PFSK-1 (cell line): ENCODE results near the gene YTHDC1.

Experiments used
- POLR2AphosphoS5 ChIP-seq: IDR thresholded peaks from 2 replicates; pipeline ENCODE4 v1.6.1; 2012; ENCODE audit warnings: low read depth, mild to moderate bottlenecking, control low read depth, low read length, moderate library complexity
- SIN3A ChIP-seq: IDR thresholded peaks from 2 replicates; pipeline ENCODE4 v1.6.1; 2012; ENCODE audit warnings: mild to moderate bottlenecking, low read length, moderate library complexity, borderline replicate concordance; ENCODE audit not compliant: insufficient read depth
- TAF1 ChIP-seq: IDR thresholded peaks from 2 replicates; pipeline ENCODE4 v1.6.1; 2012; ENCODE audit warnings: low read length, control low read depth, borderline replicate concordance; ENCODE audit not compliant: insufficient read depth
- TF ChIP-seq, protein P1 (sequence below), 2 experiments: IDR thresholded peaks; 2 replicates each; pipeline versions ENCODE4 v1.6.1 to v1.8.0; 2011 to 2012; ENCODE audit warnings: low read depth in 2 of 2, low read length in 2 of 2, control low read depth in 1 of 2, inconsistent platforms in 1 of 2, mild to moderate bottlenecking in 1 of 2, moderate library complexity in 1 of 2; ENCODE audit not compliant: insufficient read depth in 1 of 2

GRCh38 chr4:68373513-68373912 is 23.6 kb upstream of the YTHDC1 start:
- TF ChIP-seq, protein P1, sequence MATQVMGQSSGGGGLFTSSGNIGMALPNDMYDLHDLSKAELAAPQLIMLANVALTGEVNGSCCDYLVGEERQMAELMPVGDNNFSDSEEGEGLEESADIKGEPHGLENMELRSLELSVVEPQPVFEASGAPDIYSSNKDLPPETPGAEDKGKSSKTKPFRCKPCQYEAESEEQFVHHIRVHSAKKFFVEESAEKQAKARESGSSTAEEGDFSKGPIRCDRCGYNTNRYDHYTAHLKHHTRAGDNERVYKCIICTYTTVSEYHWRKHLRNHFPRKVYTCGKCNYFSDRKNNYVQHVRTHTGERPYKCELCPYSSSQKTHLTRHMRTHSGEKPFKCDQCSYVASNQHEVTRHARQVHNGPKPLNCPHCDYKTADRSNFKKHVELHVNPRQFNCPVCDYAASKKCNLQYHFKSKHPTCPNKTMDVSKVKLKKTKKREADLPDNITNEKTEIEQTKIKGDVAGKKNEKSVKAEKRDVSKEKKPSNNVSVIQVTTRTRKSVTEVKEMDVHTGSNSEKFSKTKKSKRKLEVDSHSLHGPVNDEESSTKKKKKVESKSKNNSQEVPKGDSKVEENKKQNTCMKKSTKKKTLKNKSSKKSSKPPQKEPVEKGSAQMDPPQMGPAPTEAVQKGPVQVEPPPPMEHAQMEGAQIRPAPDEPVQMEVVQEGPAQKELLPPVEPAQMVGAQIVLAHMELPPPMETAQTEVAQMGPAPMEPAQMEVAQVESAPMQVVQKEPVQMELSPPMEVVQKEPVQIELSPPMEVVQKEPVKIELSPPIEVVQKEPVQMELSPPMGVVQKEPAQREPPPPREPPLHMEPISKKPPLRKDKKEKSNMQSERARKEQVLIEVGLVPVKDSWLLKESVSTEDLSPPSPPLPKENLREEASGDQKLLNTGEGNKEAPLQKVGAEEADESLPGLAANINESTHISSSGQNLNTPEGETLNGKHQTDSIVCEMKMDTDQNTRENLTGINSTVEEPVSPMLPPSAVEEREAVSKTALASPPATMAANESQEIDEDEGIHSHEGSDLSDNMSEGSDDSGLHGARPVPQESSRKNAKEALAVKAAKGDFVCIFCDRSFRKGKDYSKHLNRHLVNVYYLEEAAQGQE (IDR thresholded peaks at IDR 0.05; ENCODE audit: insufficient read depth in 1 of 2, low read depth in 2 of 2, low read length in 2 of 2): no peak
- TF ChIP-seq POLR2AphosphoS5: no peak
- no peak for TF ChIP-seq TAF1
- TF ChIP-seq SIN3A: no peak
